GM12801 (cell line): ENCODE results near the gene DIAPH2.

Experiments
- CTCF ChIP-seq: IDR thresholded peaks from one replicate; pipeline ENCODE4 v1.5.1; 2011; ENCODE audit warnings: control low read depth; ENCODE audit not compliant: insufficient read length; ENCODE audit errors: extremely low read depth

DIAPH2 gene

GRCh38 chrX:97517763-97518162, 833.1 kb downstream of the DIAPH2 start:
- TF ChIP-seq CTCF, result no peak

GRCh38 chrX:97522307-97522706, 837.7 kb downstream of the DIAPH2 start:
- TF ChIP-seq CTCF, result no peak

GRCh38 chrX:97524340-97524739, 839.7 kb downstream of the DIAPH2 start:
- TF ChIP-seq CTCF, result no peak

- no peak for TF ChIP-seq CTCF
Observed at GRCh38 chrX:97524997-97525396, 840.4 kb downstream of the DIAPH2 start.

- no peak for TF ChIP-seq CTCF
Observed at GRCh38 chrX:97525981-97526380, 841.3 kb downstream of the DIAPH2 start.

GRCh38 chrX:97527725-97528124, 843.1 kb downstream of the DIAPH2 start:
- no peak for TF ChIP-seq CTCF

- TF ChIP-seq CTCF, result no peak
Observed at GRCh38 chrX:97529536-97530200, 845.0 kb downstream of the DIAPH2 start.

- no peak for TF ChIP-seq CTCF
Observed at GRCh38 chrX:97531825-97532224, 847.2 kb downstream of the DIAPH2 start.
